Activated CD8-positive, alpha-beta memory T cell treated with anti-CD3 and anti-CD28 coated beads for 24 hours (primary cell): ENCODE results near the gene COMTD1.
"Not testable (repeated sequence)": the region's sequence is repeated elsewhere in the genome, so short reads cannot be mapped to it uniquely, and the experiment has no call there.

Experiments used
- DNase-seq: peaks from one replicate; pipeline ENCODE4 v3.0.0-alpha.2; 2020

The COMTD1 gene

GRCh38 chr10:75191821-75192568, 43.8 kb downstream of the COMTD1 start:
- DNase-seq = no peak

DNA sequence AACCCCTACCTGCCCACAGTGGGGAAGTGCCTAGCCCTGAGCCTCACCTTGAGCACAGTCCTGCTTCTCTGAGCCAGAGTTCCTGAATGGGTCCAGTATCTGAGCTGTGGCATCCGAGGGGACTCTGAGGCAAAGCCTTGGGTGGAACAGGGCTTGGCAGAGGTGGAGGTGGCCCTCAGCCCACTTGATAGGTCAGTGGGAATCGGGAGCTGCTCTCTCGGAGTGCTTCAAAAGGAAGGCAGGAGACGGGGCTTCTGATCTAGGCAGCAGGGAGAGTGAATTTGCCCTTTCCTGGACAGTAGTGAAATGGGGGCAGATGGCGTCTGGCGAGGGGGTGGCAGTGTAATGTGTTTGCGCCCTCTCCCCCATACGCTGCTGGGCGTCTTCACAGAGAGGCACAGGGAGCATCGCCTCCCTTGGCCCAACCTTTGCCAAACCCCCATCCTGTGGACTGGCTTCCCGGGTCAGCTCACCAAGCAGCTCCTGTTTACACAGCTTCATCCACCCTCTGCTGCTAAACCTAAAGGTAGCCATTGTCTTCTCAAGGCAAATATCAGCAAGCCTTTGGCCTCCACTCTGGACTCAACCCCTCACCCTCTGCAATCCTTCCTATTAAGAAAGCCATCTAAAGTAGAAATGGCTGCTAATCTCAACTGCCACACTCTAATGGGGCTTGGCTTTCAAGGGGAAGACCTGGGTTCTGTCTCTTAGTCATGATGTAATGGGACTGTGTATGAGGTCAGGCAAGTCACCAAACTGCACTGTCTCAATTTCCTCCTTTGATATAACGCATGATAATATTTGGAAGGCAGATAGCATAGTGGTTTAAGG, 46.3 kb downstream of the COMTD1 start:
- DNase-seq = peak; percentile 40

- not testable (repeated sequence) for DNase-seq
Observed at GRCh38 chr10:75188522-75188921, 47.2 kb downstream of the COMTD1 start.

- DNase-seq = peak; percentile 77
Observed at GRCh38 chr10:75187961-75188426, 47.8 kb downstream of the COMTD1 start.

- DNase-seq = no peak
Observed at GRCh38 chr10:75186310-75186709, 49.4 kb downstream of the COMTD1 start.
